Sciatic nerve (tissue), 2 donors: ENCODE measurements around the gene SETD2. TPM values are rescaled to one million over a fixed set of nuclear protein-coding genes. Genes with fewer than 3 reads are reported as not detected.
A peak's percentile ranks its signal among the peaks of the same experiment; 100 is the strongest.
"Not testable (repeated sequence)": the region's sequence is repeated elsewhere in the genome, so short reads cannot be mapped to it uniquely, and the experiment has no call there.

Experiments
- ATAC-seq: fragments of 200-7000 bp; cut with Tn5 transposase; one replicate; pipeline ENCODE4 v1.9.1; 2020; ENCODE audit warnings: mild to moderate bottlenecking, moderate library complexity
- DNase-seq: peaks from one replicate; pipeline ENCODE4 v3.0.0-alpha.2; 2020; ENCODE audit warnings: low spot score
- intact Hi-C: fragments of 100-400 bp; cut with DNase I; formaldehyde crosslinking; loops from one replicate; pipeline ENCODE4 v1.14.2; 2022
- total RNA-seq: library from RNA; stranded (reverse); fragmentation: NEBNext Ultra II Directional; extraction: Animal tissue kit (Norgen Biotek cat#: 25700); gene quantifications from one replicate; pipeline ENCODE4 v1.2.1, GENCODE V29; 2021
- donor health status: DM: no; HTN: no; CAD: no.
- donor health status: DM: no; HTN: no; CAD: no.

The SETD2 gene
- total RNA-seq, 1 donor from 2014 or later = 68.3 TPM

GRCh38 chr3:47054412-47054811 lies 109.5 kb downstream of the SETD2 start:
- DNase-seq (no peak), ATAC-seq (no peak)
- intact Hi-C loops = no loop called here

- intact Hi-C loops = no loop called here
- DNase-seq (no peak), ATAC-seq (no peak)
Measured at GRCh38 chr3:47047673-47048072, 116.2 kb downstream of the SETD2 start.

- ATAC-seq = no peak
- intact Hi-C loops = no loop called here
- DNase-seq = no peak
Measured at GRCh38 chr3:47047069-47047468, 116.8 kb downstream of the SETD2 start.

GRCh38 chr3:47042231-47042791 lies 121.6 kb downstream of the SETD2 start:
- DNase-seq (no peak), ATAC-seq (no peak)
- intact Hi-C loops = no loop called here

GRCh38 chr3:47041114-47041513 lies 122.8 kb downstream of the SETD2 start:
- no peak for ATAC-seq
- no peak for DNase-seq
- intact Hi-C loops = no loop called here

GRCh38 chr3:47037302-47037701 lies 126.6 kb downstream of the SETD2 start:
- ATAC-seq = not testable (repeated sequence)

GRCh38 chr3:47036145-47036544 lies 127.8 kb downstream of the SETD2 start:
- intact Hi-C loops = no loop called here
- ATAC-seq = no peak
- no peak for DNase-seq

More at GRCh38 chr3:47037302-47037701, 126.6 kb downstream of the SETD2 start:
- intact Hi-C loops, DNase-seq: not testable (repeated sequence)

GRCh38 chr3:47035645-47036044 lies 128.3 kb downstream of the SETD2 start:
- ATAC-seq (no peak), DNase-seq (no peak)
- intact Hi-C loops = no loop called here

- intact Hi-C loops = no loop called here
- no peak for DNase-seq
- ATAC-seq = no peak
Measured at GRCh38 chr3:47034868-47035489, 128.9 kb downstream of the SETD2 start.

- intact Hi-C loops, ATAC-seq, DNase-seq: not testable (repeated sequence)
Measured at GRCh38 chr3:47031041-47031440, 132.9 kb downstream of the SETD2 start.

- intact Hi-C loops = no loop called here
- ATAC-seq (no peak), DNase-seq (no peak)
Measured at GRCh38 chr3:47028667-47029066, 135.2 kb downstream of the SETD2 start.

- DNase-seq (no peak), ATAC-seq (no peak)
- intact Hi-C loops = no loop called here
Measured at GRCh38 chr3:47028146-47028545, 135.8 kb downstream of the SETD2 start.

GRCh38 chr3:47026432-47026831 lies 137.5 kb downstream of the SETD2 start:
- intact Hi-C loops, DNase-seq, ATAC-seq: not testable (repeated sequence)

GRCh38 chr3:47024932-47025331 lies 139.0 kb downstream of the SETD2 start:
- no peak for DNase-seq
- intact Hi-C loops = no loop called here
- no peak for ATAC-seq

GRCh38 chr3:47022641-47023071 lies 141.3 kb downstream of the SETD2 start:
- DNase-seq = no peak
- ATAC-seq = peak; percentile 20

GRCh38 chr3:47020311-47020710 lies 143.6 kb downstream of the SETD2 start:
- DNase-seq (no peak), ATAC-seq (no peak)
- intact Hi-C loops = no loop called here

More at GRCh38 chr3:47022641-47023071, 141.3 kb downstream of the SETD2 start:
- intact Hi-C loops = no loop called here

GRCh38 chr3:47019201-47019600 lies 144.7 kb downstream of the SETD2 start:
- ATAC-seq = no peak
- no peak for DNase-seq
- intact Hi-C loops = no loop called here

GRCh38 chr3:47018269-47018611 lies 145.7 kb downstream of the SETD2 start:
- ATAC-seq (no peak), DNase-seq (no peak)
- intact Hi-C loops = no loop called here

- no peak for ATAC-seq
- intact Hi-C loops = no loop called here
- DNase-seq = no peak
Measured at GRCh38 chr3:47017504-47018268, 146.2 kb downstream of the SETD2 start.

- DNase-seq (no peak), ATAC-seq (no peak)
- intact Hi-C loops = no loop called here
Measured at GRCh38 chr3:47016934-47017435, 146.9 kb downstream of the SETD2 start.
